Neuronal stem cell (in vitro differentiated cells): ENCODE results near the gene UGT1A1.

ENCODE experiments used
- DNase-seq: peaks from one replicate; pipeline ENCODE4 v3.0.0-alpha.2; 2013; ENCODE audit warnings: low spot score
- H2AFZ ChIP-seq: one replicate; pipeline ENCODE4 v1.6.1; 2013; ENCODE audit warnings: mild to moderate bottlenecking, low read length, inconsistent platforms
- H2AK5ac ChIP-seq: 2 replicates; pipeline ENCODE4 v1.6.1; 2013; ENCODE audit warnings: low read depth, mild to moderate bottlenecking, inconsistent platforms, low read length, moderate library complexity, mixed read lengths
- H2BK120ac ChIP-seq: 2 replicates; pipeline ENCODE4 v1.6.1; 2013; ENCODE audit warnings: low read depth, mild to moderate bottlenecking, inconsistent platforms, low read length, moderate library complexity, mixed read lengths
- H2BK12ac ChIP-seq: one replicate; pipeline ENCODE4 v1.6.1; 2013; ENCODE audit warnings: low read length, inconsistent platforms
- H2BK15ac ChIP-seq: 2 replicates; pipeline ENCODE4 v1.6.1; 2013; ENCODE audit warnings: mild to moderate bottlenecking, low read length, inconsistent platforms, mixed read lengths
- H2BK5ac ChIP-seq: one replicate; pipeline ENCODE4 v1.6.1; 2013; ENCODE audit warnings: inconsistent platforms, mild to moderate bottlenecking, low read length, moderate library complexity
- H3K14ac ChIP-seq: one replicate; pipeline ENCODE4 v1.6.1; 2013; ENCODE audit warnings: low read length, inconsistent platforms
- H3K18ac ChIP-seq: 2 replicates; pipeline ENCODE4 v1.6.1; 2013; ENCODE audit warnings: low read length, inconsistent platforms
- H3K23ac ChIP-seq: 2 replicates; pipeline ENCODE4 v1.6.1; 2013; ENCODE audit warnings: low read depth, mild to moderate bottlenecking, mixed read lengths, low read length, inconsistent platforms; ENCODE audit not compliant: poor library complexity
- H3K27ac ChIP-seq: replicated peaks from 3 replicates; pipeline ENCODE4 v1.5.1; 2013; ENCODE audit warnings: low read length, inconsistent platforms
- H3K27me3 ChIP-seq, 3 experiments: 2 replicates each; pipeline ENCODE4 v1.6.1; 2013; ENCODE audit warnings: low read length in 3 of 3, mild to moderate bottlenecking in 2 of 3, inconsistent platforms in 1 of 3, low read depth in 1 of 3, mixed read lengths in 1 of 3, moderate library complexity in 1 of 3; ENCODE audit not compliant: control insufficient read depth in 3 of 3, insufficient read depth in 3 of 3
- H3K36me3 ChIP-seq, 2 donors: replicated peaks in 1 of 2; 2 replicates each; pipeline ENCODE4 v1.6.1; 2013; ENCODE audit warnings: low read length in 2 of 2; ENCODE audit not compliant: control insufficient read depth in 2 of 2, insufficient read depth in 2 of 2
- H3K4ac ChIP-seq: 2 replicates; pipeline ENCODE4 v1.6.1; 2013; ENCODE audit warnings: inconsistent platforms, mild to moderate bottlenecking, low read length, moderate library complexity
- H3K4me1 ChIP-seq, 2 donors: 1 replicate in 1 of 2; 2 replicates in 1 of 2; pipeline ENCODE4 v1.6.1; 2013; ENCODE audit warnings: low read length in 2 of 2, low read depth in 1 of 2; ENCODE audit not compliant: control insufficient read depth in 2 of 2, insufficient read depth in 1 of 2
- H3K4me2 ChIP-seq: one replicate; pipeline ENCODE4 v1.6.1; 2013; ENCODE audit warnings: mild to moderate bottlenecking, low read length, inconsistent platforms; ENCODE audit not compliant: insufficient read depth, poor library complexity, severe bottlenecking
- H3K4me3 ChIP-seq, 2 donors: 2 replicates each; pipeline ENCODE4 v1.5.1; 2013; ENCODE audit warnings: low read length in 2 of 2, mild to moderate bottlenecking in 2 of 2, inconsistent platforms in 1 of 2, moderate library complexity in 1 of 2
- H3K79me1 ChIP-seq: one replicate; pipeline ENCODE4 v1.6.1; 2013; ENCODE audit warnings: low read depth, mild to moderate bottlenecking, inconsistent platforms, low read length, moderate library complexity
- H3K9ac ChIP-seq: one replicate; pipeline ENCODE4 v1.6.1; 2013; ENCODE audit warnings: mild to moderate bottlenecking, low read depth, low read length, inconsistent platforms; ENCODE audit not compliant: poor library complexity
- H3K9me3 ChIP-seq, 2 donors: replicated peaks in 1 of 2; 2 replicates each; pipeline versions ENCODE3 to v1.6.1; 2013; ENCODE audit warnings: low read length in 2 of 2, mild to moderate bottlenecking in 2 of 2, inconsistent platforms in 1 of 2, low read depth in 1 of 2, mixed read lengths in 1 of 2, moderate library complexity in 1 of 2; ENCODE audit not compliant: control insufficient read depth in 2 of 2, insufficient read depth in 1 of 2
- H4K8ac ChIP-seq: one replicate; pipeline ENCODE4 v1.6.1; 2013; ENCODE audit warnings: low read depth, mild to moderate bottlenecking, inconsistent platforms, low read length, moderate library complexity
- H4K91ac ChIP-seq: one replicate; pipeline ENCODE4 v1.6.1; 2013; ENCODE audit warnings: low read length, low read depth, mild to moderate bottlenecking, inconsistent platforms; ENCODE audit not compliant: poor library complexity
- WGBS, 2 donors: extraction: QIAGEN DNeasy Blood & Tissue Kit; methylation state at CpG; one replicate each; pipeline ENCODE4 v1.1.7; 2013; ENCODE audit warnings: missing lambda C conversion rate in 2 of 2, mixed read lengths in 1 of 2; ENCODE audit not compliant: insufficient read length in 2 of 2, insufficient replicate concordance in 1 of 2; ENCODE audit errors: extremely low coverage in 2 of 2; 5-methylcytosine and 5-hydroxymethylcytosine counted together

The UGT1A1 gene

GRCh38 chr2:233773854-233774253 lies 13.8 kb downstream of the UGT1A1 start:
- H2BK120ac ChIP-seq = no peak overlapping the region
- no peak overlapping the region for H3K27ac ChIP-seq
- H3K4ac ChIP-seq = no peak overlapping the region
- no peaks in the 10 kb centered on the region for H3K79me1 ChIP-seq
- no peak overlapping the region for H3K14ac ChIP-seq
- no CpG with 5 or more reads among the region's 5 CpGs for WGBS, 2 donors
- no peak overlapping the region for H2BK15ac ChIP-seq
- no peaks in the 10 kb centered on the region for H3K27me3 ChIP-seq
- H2BK5ac ChIP-seq = no peak overlapping the region
- H3K4me2 ChIP-seq = no peak overlapping the region
- H3K23ac ChIP-seq = no peak overlapping the region
- no peaks in the 10 kb centered on the region for H3K36me3 ChIP-seq
- no peak overlapping the region for H2AFZ ChIP-seq
- peaks cover 4 to 14% of the 10 kb centered on the region in 2 donors for H3K9me3 ChIP-seq
- no peak overlapping the region for H4K91ac ChIP-seq
- H3K4me1 ChIP-seq = no peaks in the 10 kb centered on the region
- no peak for DNase-seq
- H2BK12ac ChIP-seq = no peak overlapping the region
- H3K9ac ChIP-seq = no peak overlapping the region
- no peak overlapping the region for H3K18ac ChIP-seq
- no peak overlapping the region for H2AK5ac ChIP-seq
- no peak overlapping the region for H4K8ac ChIP-seq
- no peak overlapping the region for H3K4me3 ChIP-seq

- Histone ChIP-seq H3K27me3 (peaks cover 0 to 2% (median 0%) of the 10 kb centered on the region in 3 experiments), H3K4me2 (no peak overlapping the region), H3K14ac (no peak overlapping the region), H4K91ac (no peak overlapping the region), H3K36me3 (no peaks in the 10 kb centered on the region), H3K4me1 (no peaks in the 10 kb centered on the region), H2AFZ (no peak overlapping the region), H3K9ac (no peak overlapping the region), H4K8ac (no peak overlapping the region), H2BK15ac (no peak overlapping the region), H2BK5ac (no peak overlapping the region), H2AK5ac (no peak overlapping the region), H3K79me1 (no peaks in the 10 kb centered on the region), H3K23ac (no peak overlapping the region), H3K27ac (no peak overlapping the region), H3K4ac (no peak overlapping the region), H3K4me3 (no peak overlapping the region), H3K18ac (no peak overlapping the region), H2BK12ac (no peak overlapping the region), H3K9me3 (peaks cover 4 to 6% of the 10 kb centered on the region in 2 donors), H2BK120ac (no peak overlapping the region)
- DNase-seq = no peak
- WGBS, 2 donors = no CpG with 5 or more reads among the region's 6 CpGs
Measured at GRCh38 chr2:233775414-233775813, 15.3 kb downstream of the UGT1A1 start.

GRCh38 chr2:233778030-233778429 lies 18.0 kb downstream of the UGT1A1 start, which contains the start of gene MROH2A:
MROH2A (plus strand) TSS chr2:233778330; CDS start chr2:233779359, 1,029 bp downstream.
- Histone ChIP-seq H3K14ac (no peak within 1 kb of the TSS), H3K36me3 (no peaks in the 10 kb centered on the region), H3K9ac (no peak within 1 kb of the TSS), H2AFZ (no peak within 1 kb of the TSS), H3K4me2 (no peak within 1 kb of the TSS), H3K18ac (no peak within 1 kb of the TSS), H3K79me1 (no peaks in the 10 kb centered on the region), H2BK5ac (no peak within 1 kb of the TSS), H3K27me3 (peaks cover 0 to 2% (median 0%) of the 10 kb centered on the region in 3 experiments), H3K9me3 (peaks cover 4 to 6% of the 10 kb centered on the region in 2 donors), H2BK12ac (no peak within 1 kb of the TSS), H2AK5ac (no peak within 1 kb of the TSS), H3K27ac (no peak within 1 kb of the TSS), H3K4ac (no peak within 1 kb of the TSS), H2BK15ac (no peak within 1 kb of the TSS), H3K4me3 (no peak within 1 kb of the TSS), H3K23ac (no peak within 1 kb of the TSS), H2BK120ac (no peak within 1 kb of the TSS), H4K91ac (no peak within 1 kb of the TSS), H3K4me1 (no peaks in the 10 kb centered on the region), H4K8ac (peak within 1 kb of the TSS; percentile 26)
- WGBS, 2 donors = no CpG with 5 or more reads among the region's 2 CpGs
- DNase-seq = no peak

- Histone ChIP-seq H2AFZ (no peak overlapping the region), H3K4me1 (no peaks in the 10 kb centered on the region), H3K79me1 (no peaks in the 10 kb centered on the region), H3K9me3 (peaks cover 4 to 6% of the 10 kb centered on the region in 2 donors), H3K18ac (no peak overlapping the region), H4K91ac (no peak overlapping the region), H3K27me3 (peaks cover 0 to 2% (median 0%) of the 10 kb centered on the region in 3 experiments), H3K4me3 (peak overlapping the region in 1 of 2 donors; percentile 62), H3K23ac (no peak overlapping the region), H3K27ac (no peak overlapping the region), H3K4ac (no peak overlapping the region), H4K8ac (no peak overlapping the region), H2BK15ac (no peak overlapping the region), H2AK5ac (no peak overlapping the region), H3K9ac (peak overlapping the region; percentile 55), H2BK12ac (no peak overlapping the region), H2BK120ac (no peak overlapping the region), H3K36me3 (no peaks in the 10 kb centered on the region), H3K4me2 (no peak overlapping the region), H3K14ac (no peak overlapping the region), H2BK5ac (no peak overlapping the region)
- DNase-seq = no peak
- WGBS, 2 donors = no CpG with 5 or more reads among the region's 4 CpGs
Measured at GRCh38 chr2:233779722-233780121, 19.7 kb downstream of the UGT1A1 start.
